Mesothelial cell of epicardium (in vitro differentiated cells): ENCODE measurements around the gene SF3B3. TPM values are rescaled to one million over a fixed set of nuclear protein-coding genes. Genes with fewer than 3 reads are reported as not detected.
"Not testable (repeated sequence)": the region's sequence is repeated elsewhere in the genome, so short reads cannot be mapped to it uniquely, and the experiment has no call there.

Experiments
- DNase-seq, 2 experiments: peaks; one replicate each; pipeline ENCODE4 v3.0.0; 2021; ENCODE audit warnings: low spot score in 2 of 2; ENCODE audit not compliant: unreplicated experiment in 2 of 2
- H3K27ac Mint-ChIP-seq: 2 replicates; pipeline ENCODE4 v1.8.0; 2021; ENCODE audit warnings: mixed read lengths
- H3K27me3 Mint-ChIP-seq: 2 replicates; pipeline ENCODE4 v1.8.0; 2021; ENCODE audit warnings: low read depth, mixed read lengths
- H3K36me3 Mint-ChIP-seq: 2 replicates; pipeline ENCODE4 v1.8.0; 2021; ENCODE audit warnings: mixed read lengths
- H3K4me1 Mint-ChIP-seq: 2 replicates; pipeline ENCODE4 v1.8.0; 2021; ENCODE audit warnings: mixed read lengths
- H3K4me3 Mint-ChIP-seq: 2 replicates; pipeline ENCODE4 v1.8.0; 2021; ENCODE audit warnings: mild to moderate bottlenecking, moderate library complexity, mixed read lengths
- H3K9me3 Mint-ChIP-seq: 2 replicates; pipeline ENCODE4 v1.8.0; 2021; ENCODE audit warnings: mixed read lengths
- total RNA-seq: library from RNA; stranded (reverse); gene quantifications from 3 replicates; pipeline ENCODE4 v1.2.1, GENCODE V29; 2021
- TF ChIP-seq, protein P1 (sequence below): fragments of 200-600 bp; sonication (generic); IDR thresholded peaks from one replicate; pipeline ENCODE4 v1.5.0; 2021; ENCODE audit warnings: antibody characterized with exemption; ENCODE audit not compliant: unreplicated experiment

SF3B3 gene
- total RNA-seq, 1 donor from 2014 or later, result 351 TPM

DNA sequence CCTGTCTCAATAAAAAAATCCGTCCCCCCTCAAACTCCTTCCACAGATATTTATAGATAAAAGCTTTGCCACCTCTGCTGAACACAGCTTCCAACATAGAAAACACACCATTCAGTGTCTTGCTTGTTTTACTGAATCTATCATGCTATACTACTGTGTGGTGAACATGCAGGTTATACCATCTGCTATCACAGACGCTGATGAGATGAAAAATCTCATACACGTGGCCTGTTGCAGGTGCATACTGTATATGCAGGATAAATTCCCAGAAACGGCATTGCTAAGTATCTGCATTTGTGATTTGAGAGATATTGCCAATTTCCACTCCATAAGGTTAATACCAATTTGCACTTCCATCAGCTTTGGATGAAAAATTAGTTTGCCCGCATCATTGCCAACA lies 92.3 kb downstream of the SF3B3 start:
- no peaks in the 10 kb centered on the region for H3K9me3 Mint-ChIP-seq
- no peaks in the 10 kb centered on the region for H3K36me3 Mint-ChIP-seq
- H3K27ac Mint-ChIP-seq, result no peak overlapping the region
- H3K4me1 Mint-ChIP-seq, result peaks cover 14% of the 10 kb centered on the region
- TF ChIP-seq, protein P1, sequence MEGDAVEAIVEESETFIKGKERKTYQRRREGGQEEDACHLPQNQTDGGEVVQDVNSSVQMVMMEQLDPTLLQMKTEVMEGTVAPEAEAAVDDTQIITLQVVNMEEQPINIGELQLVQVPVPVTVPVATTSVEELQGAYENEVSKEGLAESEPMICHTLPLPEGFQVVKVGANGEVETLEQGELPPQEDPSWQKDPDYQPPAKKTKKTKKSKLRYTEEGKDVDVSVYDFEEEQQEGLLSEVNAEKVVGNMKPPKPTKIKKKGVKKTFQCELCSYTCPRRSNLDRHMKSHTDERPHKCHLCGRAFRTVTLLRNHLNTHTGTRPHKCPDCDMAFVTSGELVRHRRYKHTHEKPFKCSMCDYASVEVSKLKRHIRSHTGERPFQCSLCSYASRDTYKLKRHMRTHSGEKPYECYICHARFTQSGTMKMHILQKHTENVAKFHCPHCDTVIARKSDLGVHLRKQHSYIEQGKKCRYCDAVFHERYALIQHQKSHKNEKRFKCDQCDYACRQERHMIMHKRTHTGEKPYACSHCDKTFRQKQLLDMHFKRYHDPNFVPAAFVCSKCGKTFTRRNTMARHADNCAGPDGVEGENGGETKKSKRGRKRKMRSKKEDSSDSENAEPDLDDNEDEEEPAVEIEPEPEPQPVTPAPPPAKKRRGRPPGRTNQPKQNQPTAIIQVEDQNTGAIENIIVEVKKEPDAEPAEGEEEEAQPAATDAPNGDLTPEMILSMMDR, result no peak
- H3K27me3 Mint-ChIP-seq, result peaks cover 31% of the 10 kb centered on the region
- no peak overlapping the region for H3K4me3 Mint-ChIP-seq
- DNase-seq, result no peak

DNA sequence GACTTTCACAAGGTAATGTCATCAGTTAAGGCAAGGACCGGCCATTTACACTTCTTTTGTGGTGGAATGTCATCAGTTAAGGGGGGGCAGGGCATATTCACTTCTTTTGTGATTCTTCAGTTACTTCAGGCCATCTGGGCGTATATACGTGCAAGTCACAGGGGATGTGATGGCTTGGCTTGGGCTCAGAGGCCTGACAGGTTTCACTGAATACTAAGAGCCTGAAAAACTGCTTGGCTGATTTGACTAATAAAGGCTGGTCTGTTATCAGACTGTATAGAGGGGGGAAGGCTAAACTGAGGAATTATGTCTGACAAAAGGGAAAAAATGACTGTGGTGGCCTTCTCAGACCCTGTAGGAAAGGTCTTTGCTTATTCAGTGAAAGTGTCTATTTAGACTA lies 98.2 kb downstream of the SF3B3 start:
- not testable (repeated sequence) for H3K27ac Mint-ChIP-seq, DNase-seq, H3K36me3 Mint-ChIP-seq, H3K4me3 Mint-ChIP-seq, H3K9me3 Mint-ChIP-seq
- H3K27me3 Mint-ChIP-seq, result peaks cover 80% of the 10 kb centered on the region
- peaks cover 14% of the 10 kb centered on the region for H3K4me1 Mint-ChIP-seq

Other genes starting within 250 kb of the SF3B3 start
- gene AARS1, start 234.3 kb upstream of the SF3B3 start, total RNA-seq, result 81.5 to 90.2 TPM (median 81.8 TPM) in 3 replicates
- gene DDX19B, start 224.6 kb upstream of the SF3B3 start, total RNA-seq, result 29.7 to 31.2 TPM (median 30.9 TPM) in 3 replicates
- gene DDX19A, start 176.9 kb upstream of the SF3B3 start, total RNA-seq, result 50.5 to 54.9 TPM (median 51.5 TPM) in 3 replicates
- gene ST3GAL2, start 84.7 kb upstream of the SF3B3 start, total RNA-seq, result 46.5 to 53.0 TPM (median 47.4 TPM) in 3 replicates
- 26.0 to 29.4 TPM (median 27.7 TPM) in 3 replicates for gene FCSK, start 69.2 kb upstream of the SF3B3 start, total RNA-seq
- gene COG4, start 262 bp upstream of the SF3B3 start, total RNA-seq, result 61.9 to 66.7 TPM (median 62.6 TPM) in 3 replicates
- 1.3 to 2.1 TPM (median 1.4 TPM) in 3 replicates for gene IL34, start 122.7 kb downstream of the SF3B3 start, total RNA-seq
- gene MTSS2, start 162.2 kb downstream of the SF3B3 start, total RNA-seq, result 100 to 104 TPM (median 102 TPM) in 3 replicates